ENCODE data around the gene KLF1.

GRCh38 chr19:12864143-12864542 is 22.9 kb downstream of the KLF1 start:
- no peak for TF ChIP-seq CTCF (IDR thresholded peaks at IDR 0.05; ENCODE audit: low read depth, low read length)
- no peak for TF ChIP-seq MAX (IDR thresholded peaks at IDR 0.05; ENCODE audit: low read depth, low read length)
